DND-41 (cell line): ENCODE measurements around the gene OTUD3.

Experiments used
- CTCF ChIP-seq: IDR thresholded peaks from 2 replicates; pipeline ENCODE4 v1.5.1; 2012; ENCODE audit warnings: borderline replicate concordance, low read length, moderate library complexity, mild to moderate bottlenecking; ENCODE audit not compliant: poor library complexity, severe bottlenecking; ENCODE audit errors: extremely low read depth
- EZH2 ChIP-seq: IDR thresholded peaks from 3 replicates; pipeline ENCODE4 v1.6.1; 2012; ENCODE audit warnings: borderline replicate concordance, low read depth, mild to moderate bottlenecking, moderate library complexity, low read length, inconsistent platforms; ENCODE audit not compliant: severe bottlenecking

GRCh38 chr1:19894218-19894617, 12.0 kb downstream of the OTUD3 start:
- TF ChIP-seq CTCF (no peak), EZH2 (no peak)
